GM18511 (cell line): ENCODE data around the gene PCDHA6.
"Not testable (repeated sequence)": the region's sequence is repeated elsewhere in the genome, so short reads cannot be mapped to it uniquely, and the experiment has no call there.

ENCODE experiments used
- ATAC-seq: cut with Tn5 transposase; IDR thresholded peaks from one replicate; pipeline ENCODE4 v1.9.1; 2021; ENCODE audit warnings: mild to moderate bottlenecking, moderate library complexity; ENCODE audit not compliant: unreplicated experiment

The PCDHA6 gene

GRCh38 chr5:140808889-140809291, 18.9 kb upstream of the PCDHA6 start:
- ATAC-seq, result no peak

DNA sequence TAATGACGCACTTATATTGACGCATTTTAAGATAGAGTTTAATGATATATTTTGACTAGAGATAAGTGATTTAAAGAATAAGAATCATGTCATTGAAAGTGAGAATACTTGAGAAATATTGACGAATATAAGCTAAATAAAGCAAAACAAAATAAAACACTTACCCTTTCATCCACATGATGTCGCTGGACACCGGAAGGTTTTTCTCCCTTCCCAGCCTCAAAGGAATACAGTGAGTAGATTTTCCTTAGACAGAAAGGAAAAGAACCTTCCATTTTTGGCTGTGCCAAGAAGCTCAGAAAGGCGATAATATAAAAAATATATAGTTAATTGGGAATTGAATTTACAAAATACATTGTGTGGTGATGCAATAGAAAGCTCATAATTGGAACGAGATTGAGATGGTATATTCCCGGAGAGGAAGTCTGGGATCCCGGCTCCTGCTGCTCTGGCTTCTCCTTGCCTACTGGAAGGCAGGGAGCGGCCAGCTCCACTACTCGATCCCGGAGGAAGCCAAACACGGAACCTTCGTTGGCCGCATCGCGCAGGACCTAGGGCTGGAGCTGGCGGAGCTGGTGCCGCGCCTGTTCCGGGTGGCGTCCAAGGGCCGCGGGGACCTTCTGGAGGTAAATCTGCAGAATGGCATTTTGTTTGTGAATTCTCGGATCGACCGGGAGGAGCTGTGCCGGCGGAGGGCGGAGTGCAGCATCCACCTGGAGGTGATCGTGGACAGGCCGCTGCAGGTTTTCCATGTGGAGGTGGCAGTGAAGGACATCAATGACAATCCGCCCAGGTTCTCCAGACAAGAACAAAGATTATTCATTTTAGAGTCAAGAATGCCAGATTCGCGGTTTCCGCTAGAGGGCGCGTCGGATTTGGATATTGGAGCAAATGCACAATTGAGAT, 6.1 kb upstream of the PCDHA6 start, which contains the start of gene PCDHA5:
Gene PCDHA5 (plus strand): TSS at position 239 of the 906 bp plus-strand sequence.
- no peak for ATAC-seq

- ATAC-seq, result no peak
Observed at GRCh38 chr5:140822281-140822629, 5.5 kb upstream of the PCDHA6 start.

- not testable (repeated sequence) for ATAC-seq
Observed at GRCh38 chr5:140822969-140823368, 4.8 kb upstream of the PCDHA6 start.

DNA sequence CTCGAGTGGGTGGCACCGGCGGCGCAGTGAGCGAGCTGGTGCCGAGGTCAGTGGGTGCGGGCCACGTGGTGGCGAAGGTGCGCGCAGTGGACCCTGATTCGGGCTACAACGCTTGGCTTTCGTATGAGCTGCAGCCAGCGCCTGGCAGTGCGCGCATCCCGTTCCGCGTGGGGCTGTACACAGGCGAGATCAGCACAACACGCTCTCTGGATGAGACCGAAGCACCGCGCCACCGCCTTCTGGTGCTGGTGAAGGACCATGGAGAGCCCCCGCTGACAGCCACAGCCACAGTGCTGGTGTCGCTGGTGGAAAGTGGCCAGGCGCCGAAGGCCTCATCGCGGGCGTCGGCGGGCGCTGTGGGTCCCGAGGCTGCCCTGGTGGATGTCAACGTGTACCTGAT, 4.3 kb upstream of the PCDHA6 start:
- no peak for ATAC-seq

- no peak for ATAC-seq
Observed at GRCh38 chr5:140828362-140828737, 590 bp downstream of the PCDHA6 start.

- not testable (repeated sequence) for ATAC-seq
Observed at GRCh38 chr5:140829511-140830501, 2.0 kb downstream of the PCDHA6 start.

DNA sequence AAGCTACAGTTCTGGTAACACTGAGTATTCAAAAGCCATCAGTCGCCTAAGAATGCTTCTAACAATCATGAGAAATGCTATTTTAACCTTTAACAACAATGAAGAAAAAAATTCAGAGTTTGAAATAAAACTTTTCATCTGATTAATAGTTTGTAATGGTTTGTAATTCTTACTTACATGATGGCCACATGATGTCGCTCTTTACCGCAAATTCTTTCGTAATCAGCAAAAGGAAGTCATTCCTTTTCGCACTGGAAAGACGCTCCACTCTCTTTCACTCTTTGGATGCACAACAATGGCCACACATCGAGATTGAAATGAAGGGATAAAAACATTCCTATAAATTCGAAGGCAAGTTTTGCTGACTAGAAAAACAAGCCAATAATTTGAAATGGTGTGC, 6.2 kb downstream of the PCDHA6 start, which contains the start of gene PCDHA7:
Gene PCDHA7 (plus strand): TSS at position 277 of the 400 bp plus-strand sequence. CDS start 115 bp downstream, at position 392.
- no peak for ATAC-seq

- ATAC-seq, result not testable (repeated sequence)
Observed at GRCh38 chr5:140834439-140835008, 6.8 kb downstream of the PCDHA6 start.

DNA sequence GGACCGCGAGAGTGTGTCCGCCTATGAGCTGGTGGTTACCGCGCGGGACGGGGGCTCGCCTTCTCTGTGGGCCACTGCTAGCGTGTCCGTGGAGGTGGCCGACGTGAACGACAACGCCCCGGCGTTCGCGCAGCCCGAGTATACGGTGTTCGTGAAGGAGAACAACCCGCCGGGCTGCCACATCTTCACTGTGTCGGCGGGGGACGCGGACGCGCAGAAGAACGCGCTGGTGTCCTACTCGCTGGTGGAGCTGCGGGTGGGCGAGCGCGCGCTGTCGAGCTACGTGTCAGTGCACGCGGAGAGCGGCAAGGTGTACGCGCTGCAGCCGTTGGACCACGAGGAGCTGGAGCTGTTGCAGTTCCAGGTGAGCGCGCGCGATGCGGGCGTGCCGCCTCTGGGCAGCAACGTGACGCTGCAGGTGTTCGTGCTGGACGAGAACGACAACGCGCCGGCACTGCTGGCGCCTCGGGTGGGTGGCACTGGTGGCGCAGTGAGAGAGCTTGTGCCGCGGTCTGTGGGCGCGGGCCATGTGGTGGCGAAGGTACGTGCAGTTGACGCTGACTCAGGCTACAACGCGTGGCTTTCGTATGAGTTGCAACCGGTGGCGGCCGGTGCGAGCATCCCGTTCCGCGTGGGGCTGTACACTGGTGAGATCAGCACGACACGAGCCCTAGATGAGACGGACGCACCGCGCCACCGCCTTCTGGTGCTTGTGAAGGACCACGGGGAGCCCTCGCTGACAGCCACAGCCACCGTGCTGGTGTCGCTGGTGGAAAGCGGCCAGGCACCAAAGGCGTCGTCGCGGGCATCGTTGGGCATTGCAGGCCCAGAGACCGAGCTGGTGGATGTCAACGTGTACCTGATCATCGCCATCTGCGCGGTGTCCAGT, 8.1 kb downstream of the PCDHA6 start:
- no peak for ATAC-seq

DNA sequence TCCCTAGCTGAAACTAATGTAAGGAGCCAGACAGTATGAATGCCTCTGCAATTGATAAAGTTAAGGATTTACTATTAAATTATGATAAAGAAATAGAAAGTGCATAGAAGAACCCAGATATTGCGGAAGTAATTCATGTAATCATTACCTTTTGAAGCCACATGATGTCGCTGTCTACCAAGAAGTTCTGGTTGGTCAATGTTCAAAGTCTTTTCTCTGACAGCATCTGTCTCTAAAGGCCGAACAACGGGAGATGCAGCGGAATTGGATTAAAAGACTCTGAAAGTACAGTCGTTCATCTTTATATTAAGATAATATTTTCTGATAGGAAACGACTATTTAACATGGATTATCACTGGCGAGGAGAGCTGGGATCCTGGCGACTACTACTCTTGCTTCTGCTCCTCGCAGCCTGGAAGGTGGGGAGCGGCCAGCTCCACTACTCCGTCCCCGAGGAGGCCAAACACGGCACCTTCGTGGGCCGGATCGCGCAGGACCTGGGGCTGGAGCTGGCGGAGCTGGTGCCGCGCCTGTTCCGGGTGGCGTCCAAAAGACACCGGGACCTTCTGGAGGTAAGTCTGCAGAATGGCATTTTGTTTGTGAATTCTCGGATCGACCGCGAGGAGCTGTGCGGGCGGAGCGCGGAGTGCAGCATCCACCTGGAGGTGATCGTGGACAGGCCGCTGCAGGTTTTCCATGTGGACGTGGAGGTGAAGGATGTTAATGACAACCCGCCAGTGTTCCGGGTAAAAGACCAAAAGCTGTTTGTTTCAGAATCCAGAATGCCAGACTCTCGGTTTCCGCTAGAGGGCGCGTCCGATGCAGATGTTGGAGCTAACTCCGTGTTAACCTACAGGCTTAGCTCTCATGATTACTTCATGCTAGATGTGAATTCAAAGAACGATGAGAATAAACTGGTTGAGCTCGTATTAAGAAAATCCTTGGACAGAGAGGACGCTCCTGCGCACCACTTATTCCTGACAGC, 13.5 kb downstream of the PCDHA6 start, which contains the start of gene PCDHA8:
Gene PCDHA8 (plus strand): TSS at position 210 of the 985 bp plus-strand sequence. CDS start 135 bp downstream, at position 345.
- no peak for ATAC-seq

- no peak for ATAC-seq
Observed at GRCh38 chr5:140842798-140843733, 15.3 kb downstream of the PCDHA6 start.

DNA sequence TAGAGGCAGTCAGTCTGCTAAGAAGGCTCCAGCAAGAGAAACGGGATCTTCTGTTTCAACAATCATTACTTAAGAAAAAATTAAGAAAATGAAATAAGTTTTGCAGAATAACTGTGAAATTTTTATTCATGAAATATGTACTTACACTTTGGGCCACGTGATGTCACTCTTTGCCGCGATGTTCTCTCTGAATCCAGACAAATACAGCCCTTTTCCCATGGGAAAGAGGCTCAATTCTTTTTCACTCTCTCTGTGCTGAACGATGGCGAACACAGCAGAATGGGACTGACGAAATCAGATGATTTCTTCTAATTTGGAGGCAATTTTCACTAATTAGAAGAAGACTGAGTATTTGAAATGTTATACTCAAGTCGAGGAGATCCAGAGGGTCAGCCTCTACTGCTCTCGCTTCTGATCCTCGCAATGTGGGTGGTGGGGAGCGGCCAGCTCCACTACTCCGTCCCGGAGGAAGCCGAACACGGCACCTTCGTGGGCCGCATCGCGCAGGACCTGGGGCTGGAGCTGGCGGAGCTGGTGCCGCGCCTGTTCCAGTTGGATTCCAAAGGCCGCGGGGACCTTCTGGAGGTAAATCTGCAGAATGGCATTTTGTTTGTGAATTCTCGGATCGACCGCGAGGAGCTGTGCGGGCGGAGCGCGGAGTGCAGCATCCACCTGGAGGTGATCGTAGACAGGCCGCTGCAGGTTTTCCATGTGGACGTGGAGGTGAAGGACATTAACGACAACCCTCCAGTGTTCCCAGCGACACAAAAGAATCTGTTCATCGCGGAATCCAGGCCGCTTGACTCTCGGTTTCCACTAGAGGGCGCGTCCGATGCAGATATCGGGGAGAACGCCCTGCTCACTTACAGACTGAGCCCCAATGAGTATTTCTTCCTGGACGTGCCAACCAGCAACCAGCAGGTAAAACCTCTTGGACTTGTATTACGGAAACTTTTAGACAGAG, 20.7 kb downstream of the PCDHA6 start, which contains the start of gene PCDHA9:
Gene PCDHA9 (plus strand): TSS at position 244 of the 964 bp plus-strand sequence. CDS start 114 bp downstream, at position 358.
- not testable (repeated sequence) for ATAC-seq

DNA sequence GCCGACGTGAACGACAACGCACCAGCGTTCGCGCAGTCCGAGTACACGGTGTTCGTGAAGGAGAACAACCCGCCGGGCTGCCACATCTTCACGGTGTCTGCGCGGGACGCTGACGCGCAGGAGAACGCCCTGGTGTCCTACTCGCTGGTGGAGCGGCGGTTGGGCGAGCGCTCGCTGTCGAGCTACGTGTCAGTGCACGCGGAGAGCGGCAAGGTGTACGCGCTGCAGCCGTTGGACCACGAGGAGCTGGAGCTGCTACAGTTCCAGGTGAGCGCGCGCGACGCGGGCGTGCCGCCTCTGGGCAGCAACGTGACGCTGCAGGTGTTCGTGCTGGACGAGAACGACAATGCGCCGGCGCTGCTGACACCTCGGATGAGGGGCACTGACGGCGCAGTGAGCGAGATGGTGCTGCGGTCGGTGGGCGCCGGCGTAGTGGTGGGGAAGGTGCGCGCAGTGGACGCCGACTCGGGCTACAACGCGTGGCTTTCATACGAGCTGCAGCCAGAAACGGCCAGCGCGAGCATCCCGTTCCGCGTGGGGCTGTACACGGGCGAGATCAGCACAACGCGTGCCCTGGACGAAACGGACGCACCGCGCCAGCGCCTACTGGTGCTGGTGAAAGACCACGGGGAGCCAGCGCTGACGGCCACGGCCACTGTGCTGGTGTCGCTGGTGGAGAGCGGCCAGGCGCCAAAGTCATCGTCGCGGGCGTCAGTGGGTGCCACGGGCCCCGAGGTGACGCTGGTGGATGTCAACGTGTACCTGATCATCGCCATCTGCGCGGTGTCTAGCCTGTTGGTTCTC, 22.3 kb downstream of the PCDHA6 start:
- not testable (repeated sequence) for ATAC-seq
